HK-2 (cell line): ENCODE data around the gene MAP1S.
A peak's percentile ranks its signal among the peaks of the same experiment; 100 is the strongest.

ENCODE experiments used
- DNase-seq: peaks from one replicate; pipeline ENCODE4 v3.0.0-alpha.2; 2018; ENCODE audit not compliant: unreplicated experiment

Gene MAP1S

GRCh38 chr19:17735410-17735809, 16.1 kb downstream of the MAP1S start:
- DNase-seq = no peak

GRCh38 chr19:17737690-17738153, 18.4 kb downstream of the MAP1S start:
- no peak for DNase-seq

- no peak for DNase-seq
These were observed 20.0 kb downstream of the MAP1S start for GRCh38 chr19:17739121-17739875.

GRCh38 chr19:17741456-17741855, 22.2 kb downstream of the MAP1S start:
- DNase-seq = no peak

DNA sequence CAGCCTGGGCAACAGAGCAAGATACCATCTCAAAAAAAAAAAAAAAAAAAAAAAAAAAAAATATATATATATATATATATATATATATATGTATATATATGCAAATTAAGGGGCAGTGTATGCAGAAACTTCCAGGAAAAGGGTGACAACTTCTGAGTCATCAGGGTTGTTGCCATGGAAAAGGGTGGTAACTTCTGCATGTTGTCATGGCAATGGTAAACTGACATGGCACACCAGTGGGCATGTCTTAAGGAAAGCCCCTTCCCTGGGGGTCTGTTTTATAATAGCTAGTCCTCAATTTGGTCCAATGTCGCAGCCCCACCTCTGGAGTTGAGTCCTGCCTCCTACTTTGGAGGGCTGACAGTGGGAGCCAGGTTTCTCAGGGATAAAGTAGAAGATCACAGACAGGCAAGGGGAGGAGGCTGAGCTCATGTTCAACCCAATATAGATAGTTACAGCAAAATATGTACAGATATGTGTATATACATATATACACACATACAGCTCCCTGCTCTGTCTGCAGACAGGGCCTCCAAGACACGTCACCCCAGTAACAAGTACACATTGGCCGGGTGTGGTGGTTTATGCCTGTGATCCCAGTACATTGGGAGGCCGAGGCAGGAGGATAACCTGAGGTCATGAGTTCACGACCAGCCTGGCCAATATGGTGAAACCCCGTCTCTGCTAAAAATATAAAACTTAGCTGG, 24.7 kb downstream of the MAP1S start:
- no peak for DNase-seq

DNA sequence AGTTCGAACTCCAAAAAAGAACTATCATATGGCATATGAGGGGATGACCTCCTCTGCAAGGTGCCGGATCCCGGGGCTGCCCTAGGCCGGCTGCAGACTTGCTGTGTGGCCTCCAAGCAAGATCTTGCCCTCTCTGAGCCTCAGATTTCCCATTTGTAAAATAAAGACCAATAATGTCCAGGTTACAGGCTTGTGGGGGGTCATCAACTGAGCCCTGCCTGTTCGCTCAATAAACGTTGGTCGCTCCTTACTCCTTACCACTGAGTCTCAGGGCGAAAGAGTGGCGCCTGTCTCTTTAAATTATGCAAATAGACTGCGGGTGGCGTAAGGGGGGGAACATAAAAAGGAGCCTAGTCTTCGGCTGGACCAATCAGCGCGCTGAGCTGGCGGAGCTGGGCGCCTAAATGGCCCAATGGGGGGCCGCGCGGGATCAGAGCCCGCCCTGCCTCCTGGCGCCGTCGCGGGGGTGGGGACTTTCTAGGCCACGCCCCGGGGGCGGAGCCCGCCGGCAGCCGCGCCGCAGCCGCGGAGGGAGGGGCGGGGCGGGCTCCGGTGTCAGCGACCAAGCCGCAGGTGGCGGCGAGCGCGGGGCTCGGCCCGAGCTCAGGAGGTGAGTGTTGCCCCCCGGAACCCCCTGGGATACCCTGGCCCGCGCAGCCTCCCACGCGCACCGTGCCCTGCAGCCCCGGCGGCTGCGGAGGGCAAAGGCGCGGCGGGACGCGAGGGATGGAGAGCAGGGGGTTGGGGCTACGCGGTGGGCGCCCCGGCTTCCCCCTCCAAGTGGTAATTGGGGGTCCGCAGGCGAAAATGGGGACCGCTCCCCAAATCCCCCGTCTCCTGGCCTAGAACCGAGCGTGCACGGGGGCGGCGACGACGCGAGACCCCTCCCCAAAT, 28.2 kb downstream of the MAP1S start:
- DNase-seq = peak; percentile 91

GRCh38 chr19:17748884-17749638, 29.8 kb downstream of the MAP1S start:
- DNase-seq = no peak

DNA sequence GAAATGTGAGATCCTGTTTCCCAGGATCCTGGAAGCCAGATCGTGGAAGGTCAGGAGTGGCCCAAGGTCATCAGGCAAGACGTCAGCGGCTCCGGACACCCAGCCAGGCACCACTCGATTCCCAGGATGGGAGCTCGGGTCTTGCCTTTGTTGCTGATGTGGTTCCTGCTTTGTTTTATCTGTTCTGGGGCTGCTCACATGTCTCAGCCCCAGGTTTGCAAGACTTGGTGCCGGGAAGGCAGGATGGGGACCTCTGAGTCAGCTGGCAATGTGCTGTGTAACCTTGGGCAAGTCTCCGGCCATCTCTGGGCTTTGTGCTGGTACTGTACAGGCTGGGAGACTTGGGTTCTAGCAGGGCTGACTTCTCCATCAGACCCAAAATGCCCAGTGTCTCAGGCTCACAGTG, 30.6 kb downstream of the MAP1S start:
- DNase-seq = no peak

DNA sequence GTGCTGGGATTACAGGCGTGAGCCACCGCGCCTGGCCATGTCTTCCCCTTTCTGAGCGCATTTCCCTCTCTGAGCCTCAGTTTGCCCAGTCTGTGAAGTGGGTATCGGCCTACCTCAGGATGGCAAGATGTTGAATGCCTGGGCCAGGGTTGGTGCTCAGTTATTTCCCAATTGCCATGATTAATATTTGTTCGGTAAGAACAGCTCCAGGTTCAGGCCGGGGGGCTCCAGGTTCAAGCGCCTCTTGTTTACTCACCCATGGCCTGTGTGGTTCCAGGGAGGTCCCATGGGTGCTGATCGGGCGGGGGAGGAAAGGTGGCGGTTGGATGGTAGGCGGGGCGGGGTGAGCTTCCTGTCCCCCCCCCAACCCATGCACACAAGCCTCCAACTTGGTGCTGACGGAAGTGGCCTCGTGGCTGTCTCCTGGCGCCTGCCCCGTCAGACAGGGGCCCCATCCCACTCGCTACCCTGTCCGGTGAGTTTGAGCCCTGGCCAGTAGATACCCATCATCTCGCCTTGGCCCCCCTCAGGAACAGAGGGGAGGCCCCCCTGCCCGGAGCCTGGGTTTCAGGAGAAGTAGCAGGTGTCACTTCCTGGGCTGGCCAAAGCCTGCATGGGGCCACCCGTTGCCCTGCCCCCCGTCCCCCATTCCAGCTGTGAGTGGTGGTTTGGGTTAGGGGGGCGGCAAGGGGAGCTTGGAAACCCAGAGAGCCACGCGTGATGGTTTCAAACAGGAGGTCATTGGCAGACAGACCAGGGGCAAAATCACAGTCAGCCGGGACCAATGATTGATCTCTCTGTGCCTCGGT, 32.0 kb downstream of the MAP1S start, which contains the start of gene FCHO1:
FCHO1 (plus strand) TSS at position 375 of the 809 bp plus-strand sequence. CDS start 3,688 bp downstream, outside the sequence.
- DNase-seq = no peak

- no peak for DNase-seq
These were observed 32.6 kb downstream of the MAP1S start for GRCh38 chr19:17751912-17752273.

- no peak for DNase-seq
These were observed 33.8 kb downstream of the MAP1S start for GRCh38 chr19:17752865-17753639.

DNA sequence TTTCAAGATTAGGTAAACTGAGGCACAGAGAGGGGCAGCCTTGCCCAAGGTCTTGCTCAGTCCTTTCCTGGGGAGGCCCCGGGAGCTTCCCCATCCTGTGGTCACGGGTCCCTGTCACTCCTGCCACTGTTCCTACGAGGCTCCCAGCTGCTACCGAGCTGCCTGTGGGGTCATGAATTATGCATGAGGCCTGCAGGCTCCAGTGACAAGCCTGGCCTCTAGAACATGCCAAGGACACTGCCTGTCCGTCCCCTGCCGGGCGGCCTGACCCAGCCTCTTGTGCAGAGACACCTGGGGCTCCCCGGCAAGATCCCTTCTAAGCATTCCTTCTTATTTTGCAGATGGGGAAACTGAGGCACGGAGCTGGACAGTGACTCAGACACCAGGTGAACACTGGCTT, 34.7 kb downstream of the MAP1S start:
- no peak for DNase-seq

DNA sequence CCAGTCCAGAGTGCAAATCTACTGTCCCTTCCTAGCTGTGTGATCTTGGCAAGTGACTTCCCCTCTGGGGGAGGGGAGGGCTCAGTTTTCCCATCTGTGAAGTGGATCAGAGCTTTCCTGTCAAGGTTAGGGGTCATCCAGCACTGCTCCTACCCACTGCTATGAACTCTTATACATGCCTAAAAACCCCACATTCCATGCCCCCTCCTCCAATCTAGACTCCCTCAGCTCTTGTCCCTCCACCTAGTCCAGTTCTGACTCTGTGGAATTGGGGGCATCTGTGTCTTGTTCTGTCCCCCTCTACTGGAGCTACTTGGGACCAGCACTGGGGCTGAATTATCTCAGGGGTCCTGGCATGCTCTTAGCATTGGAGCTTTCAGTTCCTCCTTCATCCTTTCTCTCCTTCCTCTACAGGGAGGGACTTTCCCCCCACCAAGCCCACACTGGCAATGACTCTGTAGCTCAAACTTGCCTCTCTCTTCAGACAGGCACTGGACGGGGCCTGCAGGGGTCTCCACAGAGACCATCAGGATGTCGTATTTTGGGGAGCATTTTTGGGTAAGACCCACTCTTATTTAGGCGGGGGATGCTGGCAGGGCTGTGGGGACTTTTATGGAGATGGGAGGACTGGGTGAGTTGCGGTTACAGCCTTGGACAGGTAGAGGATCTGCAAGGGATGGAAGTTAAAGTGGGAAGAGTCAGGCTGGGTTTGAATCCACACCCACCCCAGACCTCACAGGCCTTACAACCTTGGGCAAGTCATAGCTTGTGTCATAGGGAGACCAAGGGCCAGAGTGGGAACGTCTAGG, 35.6 kb downstream of the MAP1S start:
- DNase-seq = no peak

DNA sequence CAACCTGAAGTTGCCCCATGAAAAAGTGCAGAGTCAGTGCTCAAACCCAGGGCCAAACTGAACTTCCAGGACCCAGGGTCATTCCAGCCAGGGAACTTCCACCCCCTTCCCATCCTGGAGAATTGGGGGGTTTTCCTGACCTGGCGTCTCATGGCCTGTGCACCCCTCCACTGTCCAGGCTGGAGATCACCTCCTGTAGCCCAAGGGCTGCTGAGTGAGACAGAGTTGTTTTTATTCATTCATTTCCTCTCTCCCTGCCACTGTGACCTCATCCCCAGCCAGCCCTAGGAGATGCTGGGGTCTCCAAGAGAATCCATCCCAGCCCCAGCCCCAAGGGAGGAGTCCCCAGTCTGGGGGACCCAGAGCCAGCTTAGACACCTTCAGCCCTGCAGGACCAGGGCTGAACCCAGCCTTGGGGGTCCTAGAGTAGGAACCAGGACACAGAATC, 36.2 kb downstream of the MAP1S start:
- DNase-seq = no peak

DNA sequence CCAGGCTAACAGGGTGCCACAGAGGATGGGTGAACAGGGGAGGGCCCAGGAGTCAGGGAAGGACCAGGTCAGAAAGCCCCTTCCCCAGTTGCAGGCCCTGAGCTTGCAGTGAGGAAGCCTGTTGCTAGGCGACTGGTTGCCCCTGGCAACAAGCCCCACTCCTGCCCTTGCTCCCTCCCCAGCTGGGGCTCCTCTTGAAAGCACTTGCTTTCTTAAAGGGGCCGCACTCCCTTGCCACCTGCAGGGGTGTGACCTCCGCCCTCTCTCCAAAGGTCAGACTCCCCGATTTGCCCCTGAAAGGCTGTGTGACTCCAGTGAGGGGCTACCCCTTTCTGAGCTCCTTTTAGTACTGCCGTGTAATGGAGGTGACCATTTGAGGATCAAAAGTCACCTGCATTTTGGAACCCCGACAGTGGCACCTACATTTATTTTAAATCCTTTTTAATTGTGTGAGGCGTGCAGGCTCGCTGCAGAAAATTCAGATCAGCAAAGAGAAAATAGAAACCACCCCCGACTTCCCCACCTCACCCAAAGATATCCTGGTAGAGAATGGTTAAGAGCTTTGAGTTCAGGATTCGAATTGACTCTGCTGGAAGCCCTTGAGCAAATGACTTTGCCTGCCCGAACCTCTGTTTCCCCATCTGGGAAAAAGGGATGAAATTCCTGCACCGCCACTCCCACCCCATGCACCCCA, 36.8 kb downstream of the MAP1S start:
- DNase-seq = no peak

- peak; percentile 33 for DNase-seq
These were observed 37.8 kb downstream of the MAP1S start for GRCh38 chr19:17757125-17757524.

- DNase-seq = no peak
These were observed 39.2 kb downstream of the MAP1S start for GRCh38 chr19:17758515-17758914.

- DNase-seq = no peak
These were observed 41.9 kb downstream of the MAP1S start for GRCh38 chr19:17761148-17761547.
